A549 (cell line): ENCODE results near the gene C1QTNF12. TPM values are rescaled to one million over a fixed set of nuclear protein-coding genes. Genes with fewer than 3 reads are reported as not detected.

Experiments
- ATAC-seq, 2 experiments: fragments of 200-7000 bp in 1 of 2; fragments of >200 bp in 1 of 2; cut with Nextera tagmentation in 1 of 2; cut with Tn5 transposase in 1 of 2; 3 replicates each; pipeline versions ENCODE4 v1.8.0 to v1.9.1; 2018 to 2020; ENCODE audit warnings: mild to moderate bottlenecking in 1 of 2, moderate library complexity in 1 of 2
- CTCF ChIA-PET: fragments of 300-600 bp; sonication (Branson Sonifier 250); formaldehyde crosslinking; extraction: SDS; loops from one replicate; lab custom pipeline; 2021; ENCODE audit warnings: antibody characterized with exemption, inconsistent platforms; lab: Yijun Ruan, JAX
- POLR2A ChIA-PET: fragments of 350-600 bp; formaldehyde crosslinking; extraction: SDS; loops from one replicate; lab custom pipeline; 2021; ENCODE audit warnings: antibody characterized with exemption, inconsistent platforms; lab: Yijun Ruan, JAX
- DNase-seq, 2 experiments: peaks; one replicate each; pipeline versions ENCODE4 v3.0.0 to v3.0.0-alpha.2; 2011 to 2016; ENCODE audit warnings: low read depth in 1 of 2, low spot score in 1 of 2
- FAIRE-seq: peaks from 2 replicates; lab custom pipeline; 2011; peaks lifted over from hg19 to GRCh38; lab: Jason Lieb, UNC
- H3K27ac ChIP-seq, 2 experiments: fragments of >200 bp; sonication (Bioruptor Twin); formaldehyde crosslinking; 3 replicates each; pipeline ENCODE4 v1.5.1; 2016 to 2017
- H3K4me1 ChIP-seq: fragments of >200 bp; sonication (Bioruptor Twin); formaldehyde crosslinking; 3 replicates; pipeline ENCODE4 v1.6.1; 2016
- H3K4me2 ChIP-seq: fragments of >200 bp; sonication (Bioruptor Twin); formaldehyde crosslinking; 3 replicates; pipeline ENCODE4 v1.6.1; 2016
- H3K4me3 ChIP-seq: fragments of >200 bp; sonication (Bioruptor Twin); formaldehyde crosslinking; 3 replicates; pipeline ENCODE4 v1.5.1; 2016
- H3K9me3 ChIP-seq: fragments of >200 bp; sonication (Bioruptor Twin); formaldehyde crosslinking; 3 replicates; pipeline ENCODE4 v1.6.1; 2016
- CHD2 ChIP-seq: fragments of 150-350 bp; IDR thresholded peaks from 2 replicates; pipeline ENCODE4 v1.6.1; 2014; ENCODE audit warnings: low read length; ENCODE audit not compliant: partially characterized antibody
- FOSB ChIP-seq: fragments of 250-450 bp; sonication (Bioruptor Pico); IDR thresholded peaks from 2 replicates; pipeline ENCODE4 v1.5.0; 2020; ENCODE audit warnings: mild to moderate bottlenecking, moderate library complexity
- GATA3 ChIP-seq: IDR thresholded peaks from 2 replicates; pipeline ENCODE4 v1.6.1; 2012; ENCODE audit warnings: borderline replicate concordance
- HOXB13 ChIP-seq: fragments of 250-450 bp; sonication (Bioruptor Pico); IDR thresholded peaks from 2 replicates; pipeline ENCODE4 v1.5.0; 2020; ENCODE audit warnings: low read depth, mild to moderate bottlenecking, moderate library complexity
- MAFK ChIP-seq: fragments of 450-650 bp; IDR thresholded peaks from 2 replicates; pipeline ENCODE4 v1.6.1; 2014; ENCODE audit not compliant: partially characterized antibody
- MAZ ChIP-seq: fragments of 150-350 bp; IDR thresholded peaks from 2 replicates; pipeline ENCODE4 v1.6.1; 2014; ENCODE audit warnings: antibody characterized with exemption, low read depth, low read length, borderline replicate concordance
- RAD21 ChIP-seq, 2 experiments: fragments of >200 bp in 1 of 2; sonication (Bioruptor Twin) in 1 of 2; formaldehyde crosslinking in 1 of 2; IDR thresholded peaks in 1 of 2; conservative IDR thresholded peaks in 1 of 2; 2 replicates in 1 of 2; 3 replicates in 1 of 2; pipeline ENCODE4 v1.6.1; 2012 to 2018; ENCODE audit warnings: inconsistent platforms in 1 of 2
- RARB ChIP-seq: fragments of 250-450 bp; sonication (Bioruptor Pico); IDR thresholded peaks from 2 replicates; pipeline ENCODE4 v1.8.0; 2021; ENCODE audit warnings: mild to moderate bottlenecking, moderate library complexity
- RNF2 ChIP-seq: fragments of 200-600 bp; sonication (generic); IDR thresholded peaks from 2 replicates; pipeline ENCODE4 v1.6.1; 2016; ENCODE audit warnings: low read depth, mild to moderate bottlenecking, antibody characterized with exemption, moderate library complexity, borderline replicate concordance
- TP53 ChIP-seq: fragments of 250-450 bp; sonication (Bioruptor Pico); IDR thresholded peaks from 2 replicates; pipeline ENCODE4 v1.5.0; 2021; ENCODE audit warnings: mild to moderate bottlenecking, moderate library complexity
- WGBS: methylation state at CpG from one replicate; pipeline ENCODE4 v1.1.6; 2017; ENCODE audit errors: missing lambda C conversion rate; 5-methylcytosine and 5-hydroxymethylcytosine counted together
- polyA plus RNA-seq, 4 experiments: library from polyadenylated mRNA; depleted of rRNA in 3 of 4; stranded (reverse); fragments of >200 nt; fragmentation: RNase III in 1 of 4; extraction: RNeasy Plus Mini Kit Qiagen cat#74134 plus additional on column Dnase treatment in 1 of 4; gene quantifications; 2 replicates in 3 of 4; 3 replicates in 1 of 4; pipeline ENCODE4 v1.2.3, GENCODE V29; 2011 to 2017
- small RNA-seq, 6 experiments: library from RNA; depleted of rRNA; stranded (forward); fragments of <200 nt; gene quantifications; one replicate each; pipeline ENCODE3, GENCODE V24; 2012
- TF ChIP-seq, protein P1 (sequence below): fragments of >200 bp; sonication (Bioruptor Twin); formaldehyde crosslinking; IDR thresholded peaks from 2 replicates; pipeline ENCODE4 v1.6.1; 2016
- TF ChIP-seq, protein P2 (sequence below): fragments of 450-650 bp; IDR thresholded peaks from 2 replicates; pipeline ENCODE4 v1.6.1; 2014; ENCODE audit warnings: antibody characterized with exemption
- TF ChIP-seq, protein P3 (sequence below): fragments of >200 bp; sonication (Bioruptor Twin); formaldehyde crosslinking; IDR thresholded peaks from 3 replicates; pipeline ENCODE4 v1.6.1; 2016
- TF ChIP-seq, protein P4 (sequence below): fragments of 200-600 bp; sonication (generic); IDR thresholded peaks from 2 replicates; pipeline ENCODE4 v1.6.1; 2016; ENCODE audit warnings: antibody characterized with exemption, mild to moderate bottlenecking, moderate library complexity
- TF ChIP-seq, protein P5 (sequence below): fragments of >200 bp; sonication (Bioruptor Twin); formaldehyde crosslinking; IDR thresholded peaks from 3 replicates; pipeline ENCODE4 v1.5.1; 2016
- TF ChIP-seq, protein P6 (sequence below): IDR thresholded peaks from 2 replicates; pipeline ENCODE4 v1.6.1; 2012; ENCODE audit warnings: low read depth, borderline replicate concordance

Gene C1QTNF12
- polyA plus RNA-seq, 2 of the 4 experiments (the other 2 are of a cell fraction), result 0.47 to 0.83 TPM

DNA sequence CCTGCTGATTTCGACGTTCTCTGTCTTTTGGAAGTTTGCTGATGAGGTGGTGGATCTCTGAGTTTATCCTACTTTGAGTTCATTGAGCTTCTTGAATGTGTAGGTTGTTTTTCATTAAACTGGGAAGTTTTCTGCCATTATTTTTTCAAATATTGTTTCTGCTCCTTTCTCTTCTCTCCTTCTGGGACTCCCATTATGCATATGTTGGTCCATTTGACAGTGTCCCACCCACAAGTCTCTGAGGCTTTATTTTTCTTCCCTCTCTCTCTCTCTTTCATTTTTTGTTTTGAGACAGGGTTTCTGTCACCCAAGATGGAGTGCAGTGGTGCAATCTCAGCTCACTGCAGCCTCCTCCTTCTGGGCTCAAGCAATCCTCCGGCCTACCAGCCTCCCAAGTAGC, 51.8 kb downstream of the C1QTNF12 start:
- WGBS, result 58% methylated on average over 3 of the region's 3 CpGs
- CTCF ChIA-PET, result interaction anchor here (1.4 kb wide), 1 partner anchor 77 kb away, joined by 3 read pairs; no protein-coding TSS in a partner anchor
- peak in 1 of 2 experiments; percentile 33 for DNase-seq

More for the DNA sequence above, 51.8 kb downstream of the C1QTNF12 start:
- no peaks in the 10 kb centered on the region for H3K4me1 ChIP-seq
- no peak overlapping the region for H3K27ac ChIP-seq
- ATAC-seq (no peak), FAIRE-seq (no peak)
- POLR2A ChIA-PET, result no interaction called here
- H3K4me2 ChIP-seq, result no peak overlapping the region
- peaks cover 7% of the 10 kb centered on the region; the same call in 1 of the 3 replicates for H3K9me3 ChIP-seq
- no peak for TF ChIP-seq MAFK
- TF ChIP-seq, protein P1, sequence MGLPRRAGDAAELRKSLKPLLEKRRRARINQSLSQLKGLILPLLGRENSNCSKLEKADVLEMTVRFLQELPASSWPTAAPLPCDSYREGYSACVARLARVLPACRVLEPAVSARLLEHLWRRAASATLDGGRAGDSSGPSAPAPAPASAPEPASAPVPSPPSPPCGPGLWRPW, result no peak
- TF ChIP-seq GATA3, result no peak
- TF ChIP-seq MAZ, result no peak
- TF ChIP-seq, protein P2, sequence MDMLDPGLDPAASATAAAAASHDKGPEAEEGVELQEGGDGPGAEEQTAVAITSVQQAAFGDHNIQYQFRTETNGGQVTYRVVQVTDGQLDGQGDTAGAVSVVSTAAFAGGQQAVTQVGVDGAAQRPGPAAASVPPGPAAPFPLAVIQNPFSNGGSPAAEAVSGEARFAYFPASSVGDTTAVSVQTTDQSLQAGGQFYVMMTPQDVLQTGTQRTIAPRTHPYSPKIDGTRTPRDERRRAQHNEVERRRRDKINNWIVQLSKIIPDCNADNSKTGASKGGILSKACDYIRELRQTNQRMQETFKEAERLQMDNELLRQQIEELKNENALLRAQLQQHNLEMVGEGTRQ, result no peak
- no peak for TF ChIP-seq RARB
- TF ChIP-seq, protein P3, sequence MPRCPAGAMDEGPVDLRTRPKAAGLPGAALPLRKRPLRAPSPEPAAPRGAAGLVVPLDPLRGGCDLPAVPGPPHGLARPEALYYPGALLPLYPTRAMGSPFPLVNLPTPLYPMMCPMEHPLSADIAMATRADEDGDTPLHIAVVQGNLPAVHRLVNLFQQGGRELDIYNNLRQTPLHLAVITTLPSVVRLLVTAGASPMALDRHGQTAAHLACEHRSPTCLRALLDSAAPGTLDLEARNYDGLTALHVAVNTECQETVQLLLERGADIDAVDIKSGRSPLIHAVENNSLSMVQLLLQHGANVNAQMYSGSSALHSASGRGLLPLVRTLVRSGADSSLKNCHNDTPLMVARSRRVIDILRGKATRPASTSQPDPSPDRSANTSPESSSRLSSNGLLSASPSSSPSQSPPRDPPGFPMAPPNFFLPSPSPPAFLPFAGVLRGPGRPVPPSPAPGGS, result no peak
- no peak for TF ChIP-seq RAD21 (conservative IDR thresholded peaks at IDR 0.05 in 1 of 2, IDR thresholded peaks at IDR 0.05 in 1 of 2)
- no peak for TF ChIP-seq TP53
- TF ChIP-seq, protein P4, sequence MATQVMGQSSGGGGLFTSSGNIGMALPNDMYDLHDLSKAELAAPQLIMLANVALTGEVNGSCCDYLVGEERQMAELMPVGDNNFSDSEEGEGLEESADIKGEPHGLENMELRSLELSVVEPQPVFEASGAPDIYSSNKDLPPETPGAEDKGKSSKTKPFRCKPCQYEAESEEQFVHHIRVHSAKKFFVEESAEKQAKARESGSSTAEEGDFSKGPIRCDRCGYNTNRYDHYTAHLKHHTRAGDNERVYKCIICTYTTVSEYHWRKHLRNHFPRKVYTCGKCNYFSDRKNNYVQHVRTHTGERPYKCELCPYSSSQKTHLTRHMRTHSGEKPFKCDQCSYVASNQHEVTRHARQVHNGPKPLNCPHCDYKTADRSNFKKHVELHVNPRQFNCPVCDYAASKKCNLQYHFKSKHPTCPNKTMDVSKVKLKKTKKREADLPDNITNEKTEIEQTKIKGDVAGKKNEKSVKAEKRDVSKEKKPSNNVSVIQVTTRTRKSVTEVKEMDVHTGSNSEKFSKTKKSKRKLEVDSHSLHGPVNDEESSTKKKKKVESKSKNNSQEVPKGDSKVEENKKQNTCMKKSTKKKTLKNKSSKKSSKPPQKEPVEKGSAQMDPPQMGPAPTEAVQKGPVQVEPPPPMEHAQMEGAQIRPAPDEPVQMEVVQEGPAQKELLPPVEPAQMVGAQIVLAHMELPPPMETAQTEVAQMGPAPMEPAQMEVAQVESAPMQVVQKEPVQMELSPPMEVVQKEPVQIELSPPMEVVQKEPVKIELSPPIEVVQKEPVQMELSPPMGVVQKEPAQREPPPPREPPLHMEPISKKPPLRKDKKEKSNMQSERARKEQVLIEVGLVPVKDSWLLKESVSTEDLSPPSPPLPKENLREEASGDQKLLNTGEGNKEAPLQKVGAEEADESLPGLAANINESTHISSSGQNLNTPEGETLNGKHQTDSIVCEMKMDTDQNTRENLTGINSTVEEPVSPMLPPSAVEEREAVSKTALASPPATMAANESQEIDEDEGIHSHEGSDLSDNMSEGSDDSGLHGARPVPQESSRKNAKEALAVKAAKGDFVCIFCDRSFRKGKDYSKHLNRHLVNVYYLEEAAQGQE, result no peak
- TF ChIP-seq, protein P5, sequence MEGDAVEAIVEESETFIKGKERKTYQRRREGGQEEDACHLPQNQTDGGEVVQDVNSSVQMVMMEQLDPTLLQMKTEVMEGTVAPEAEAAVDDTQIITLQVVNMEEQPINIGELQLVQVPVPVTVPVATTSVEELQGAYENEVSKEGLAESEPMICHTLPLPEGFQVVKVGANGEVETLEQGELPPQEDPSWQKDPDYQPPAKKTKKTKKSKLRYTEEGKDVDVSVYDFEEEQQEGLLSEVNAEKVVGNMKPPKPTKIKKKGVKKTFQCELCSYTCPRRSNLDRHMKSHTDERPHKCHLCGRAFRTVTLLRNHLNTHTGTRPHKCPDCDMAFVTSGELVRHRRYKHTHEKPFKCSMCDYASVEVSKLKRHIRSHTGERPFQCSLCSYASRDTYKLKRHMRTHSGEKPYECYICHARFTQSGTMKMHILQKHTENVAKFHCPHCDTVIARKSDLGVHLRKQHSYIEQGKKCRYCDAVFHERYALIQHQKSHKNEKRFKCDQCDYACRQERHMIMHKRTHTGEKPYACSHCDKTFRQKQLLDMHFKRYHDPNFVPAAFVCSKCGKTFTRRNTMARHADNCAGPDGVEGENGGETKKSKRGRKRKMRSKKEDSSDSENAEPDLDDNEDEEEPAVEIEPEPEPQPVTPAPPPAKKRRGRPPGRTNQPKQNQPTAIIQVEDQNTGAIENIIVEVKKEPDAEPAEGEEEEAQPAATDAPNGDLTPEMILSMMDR, result no peak
- TF ChIP-seq HOXB13, result no peak
- no peak for TF ChIP-seq FOSB (CRISPR knock-in tag)
- no peak for TF ChIP-seq CHD2
- TF ChIP-seq, protein P6, sequence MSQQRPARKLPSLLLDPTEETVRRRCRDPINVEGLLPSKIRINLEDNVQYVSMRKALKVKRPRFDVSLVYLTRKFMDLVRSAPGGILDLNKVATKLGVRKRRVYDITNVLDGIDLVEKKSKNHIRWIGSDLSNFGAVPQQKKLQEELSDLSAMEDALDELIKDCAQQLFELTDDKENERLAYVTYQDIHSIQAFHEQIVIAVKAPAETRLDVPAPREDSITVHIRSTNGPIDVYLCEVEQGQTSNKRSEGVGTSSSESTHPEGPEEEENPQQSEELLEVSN, result no peak
- no peak for TF ChIP-seq RNF2
- no peak overlapping the region for H3K4me3 ChIP-seq

Small RNA genes within 50 kb of the gene (small RNA-seq; reads per million reads assigned to genes)
- gene MIR6726, result 0 to 0.26 (median 0) reads per million in 6 experiments

Other genes starting within 250 kb of the C1QTNF12 start
- 4.2 and 5.9 TPM in 2 replicates for gene HES4, start 246.6 kb downstream of the C1QTNF12 start, polyA plus RNA-seq (2011; rRNA removed)
- gene HES4, start 246.6 kb downstream of the C1QTNF12 start, polyA plus RNA-seq (2017; fragmentation: RNase III; extraction: RNeasy Plus Mini Kit Qiagen cat#74134 plus additional on column Dnase treatment), result 8.4 to 9.6 TPM (median 8.8 TPM) in 3 replicates
- 4.3 and 4.6 TPM in 2 replicates for gene ISG15, start 233.2 kb downstream of the C1QTNF12 start, polyA plus RNA-seq (2011; rRNA removed)
- 11.2 to 17.6 TPM (median 11.2 TPM) in 3 replicates for gene ISG15, start 233.2 kb downstream of the C1QTNF12 start, polyA plus RNA-seq (2017; fragmentation: RNase III; extraction: RNeasy Plus Mini Kit Qiagen cat#74134 plus additional on column Dnase treatment)
- 23.9 and 34.9 TPM in 2 replicates for gene AGRN, start 226.6 kb downstream of the C1QTNF12 start, polyA plus RNA-seq (2011; rRNA removed)
- gene AGRN, start 226.6 kb downstream of the C1QTNF12 start, polyA plus RNA-seq (2017; fragmentation: RNase III; extraction: RNeasy Plus Mini Kit Qiagen cat#74134 plus additional on column Dnase treatment), result 88.0 to 95.3 TPM (median 90.9 TPM) in 3 replicates
- not detected in 2 replicates for gene RNF223, start 172.4 kb downstream of the C1QTNF12 start, polyA plus RNA-seq (2011; rRNA removed)
- 0.08 TPM in 1 of 3 replicates, not detected in the others for gene RNF223, start 172.4 kb downstream of the C1QTNF12 start, polyA plus RNA-seq (2017; fragmentation: RNase III; extraction: RNeasy Plus Mini Kit Qiagen cat#74134 plus additional on column Dnase treatment)
- 3.2 and 4.0 TPM in 2 replicates for gene C1orf159, start 130.6 kb downstream of the C1QTNF12 start, polyA plus RNA-seq (2011; rRNA removed)
- gene C1orf159, start 130.6 kb downstream of the C1QTNF12 start, polyA plus RNA-seq (2017; fragmentation: RNase III; extraction: RNeasy Plus Mini Kit Qiagen cat#74134 plus additional on column Dnase treatment), result 8.8 to 10.4 TPM (median 10.2 TPM) in 3 replicates
- gene TTLL10, start 72.8 kb downstream of the C1QTNF12 start, polyA plus RNA-seq (2011; rRNA removed), result not detected in 2 replicates
- gene TTLL10, start 72.8 kb downstream of the C1QTNF12 start, polyA plus RNA-seq (2017; fragmentation: RNase III; extraction: RNeasy Plus Mini Kit Qiagen cat#74134 plus additional on column Dnase treatment), result not detected in 3 replicates
- not detected in 2 replicates for gene TNFRSF18, start 40.1 kb downstream of the C1QTNF12 start, polyA plus RNA-seq (2011; rRNA removed)
- not detected in 3 replicates for gene TNFRSF18, start 40.1 kb downstream of the C1QTNF12 start, polyA plus RNA-seq (2017; fragmentation: RNase III; extraction: RNeasy Plus Mini Kit Qiagen cat#74134 plus additional on column Dnase treatment)
- not detected in 2 replicates for gene TNFRSF4, start 32.6 kb downstream of the C1QTNF12 start, polyA plus RNA-seq (2011; rRNA removed)
- gene TNFRSF4, start 32.6 kb downstream of the C1QTNF12 start, polyA plus RNA-seq (2017; fragmentation: RNase III; extraction: RNeasy Plus Mini Kit Qiagen cat#74134 plus additional on column Dnase treatment), result not detected in 3 replicates
- gene SDF4, start 14.7 kb downstream of the C1QTNF12 start, polyA plus RNA-seq (2011; rRNA removed), result 38.7 and 58.3 TPM in 2 replicates
- 94.8 to 103 TPM (median 97.4 TPM) in 3 replicates for gene SDF4, start 14.7 kb downstream of the C1QTNF12 start, polyA plus RNA-seq (2017; fragmentation: RNase III; extraction: RNeasy Plus Mini Kit Qiagen cat#74134 plus additional on column Dnase treatment)
- gene B3GALT6, start 14.5 kb downstream of the C1QTNF12 start, polyA plus RNA-seq (2011; rRNA removed), result 9.2 and 12.5 TPM in 2 replicates
- 11.5 to 12.9 TPM (median 12.1 TPM) in 3 replicates for gene B3GALT6, start 14.5 kb downstream of the C1QTNF12 start, polyA plus RNA-seq (2017; fragmentation: RNase III; extraction: RNeasy Plus Mini Kit Qiagen cat#74134 plus additional on column Dnase treatment)
- 18.0 and 21.2 TPM in 2 replicates for gene UBE2J2, start 27.1 kb upstream of the C1QTNF12 start, polyA plus RNA-seq (2011; rRNA removed)
- 35.2 to 38.0 TPM (median 36.2 TPM) in 3 replicates for gene UBE2J2, start 27.1 kb upstream of the C1QTNF12 start, polyA plus RNA-seq (2017; fragmentation: RNase III; extraction: RNeasy Plus Mini Kit Qiagen cat#74134 plus additional on column Dnase treatment)
- gene SCNN1D, start 33.7 kb upstream of the C1QTNF12 start, polyA plus RNA-seq (2011; rRNA removed), result 0.52 and 0.80 TPM in 2 replicates
- gene SCNN1D, start 33.7 kb upstream of the C1QTNF12 start, polyA plus RNA-seq (2017; fragmentation: RNase III; extraction: RNeasy Plus Mini Kit Qiagen cat#74134 plus additional on column Dnase treatment), result 1.7 to 3.5 TPM (median 1.8 TPM) in 3 replicates
- 6.6 and 7.5 TPM in 2 replicates for gene ACAP3, start 61.2 kb upstream of the C1QTNF12 start, polyA plus RNA-seq (2011; rRNA removed)
- gene ACAP3, start 61.2 kb upstream of the C1QTNF12 start, polyA plus RNA-seq (2017; fragmentation: RNase III; extraction: RNeasy Plus Mini Kit Qiagen cat#74134 plus additional on column Dnase treatment), result 19.7 to 24.2 TPM (median 24.2 TPM) in 3 replicates
- 6.2 and 7.4 TPM in 2 replicates for gene PUSL1, start 61.9 kb upstream of the C1QTNF12 start, polyA plus RNA-seq (2011; rRNA removed)
- gene PUSL1, start 61.9 kb upstream of the C1QTNF12 start, polyA plus RNA-seq (2017; fragmentation: RNase III; extraction: RNeasy Plus Mini Kit Qiagen cat#74134 plus additional on column Dnase treatment), result 14.1 to 15.0 TPM (median 14.6 TPM) in 3 replicates
- 41.9 and 44.3 TPM in 2 replicates for gene INTS11, start 77.9 kb upstream of the C1QTNF12 start, polyA plus RNA-seq (2011; rRNA removed)
- gene INTS11, start 77.9 kb upstream of the C1QTNF12 start, polyA plus RNA-seq (2017; fragmentation: RNase III; extraction: RNeasy Plus Mini Kit Qiagen cat#74134 plus additional on column Dnase treatment), result 62.9 to 71.2 TPM (median 62.9 TPM) in 3 replicates
- 3.9 and 4.3 TPM in 2 replicates for gene CPTP, start 78.1 kb upstream of the C1QTNF12 start, polyA plus RNA-seq (2011; rRNA removed)
- 10.2 to 11.9 TPM (median 10.7 TPM) in 3 replicates for gene CPTP, start 78.1 kb upstream of the C1QTNF12 start, polyA plus RNA-seq (2017; fragmentation: RNase III; extraction: RNeasy Plus Mini Kit Qiagen cat#74134 plus additional on column Dnase treatment)
- 0.05 and 0.07 TPM in 2 replicates for gene TAS1R3, start 84.6 kb upstream of the C1QTNF12 start, polyA plus RNA-seq (2011; rRNA removed)
- gene TAS1R3, start 84.6 kb upstream of the C1QTNF12 start, polyA plus RNA-seq (2017; fragmentation: RNase III; extraction: RNeasy Plus Mini Kit Qiagen cat#74134 plus additional on column Dnase treatment), result 0.14 to 0.24 TPM (median 0.15 TPM) in 3 replicates
- gene DVL1, start 102.7 kb upstream of the C1QTNF12 start, polyA plus RNA-seq (2011; rRNA removed), result 11.3 and 12.1 TPM in 2 replicates
- 42.7 to 48.3 TPM (median 43.9 TPM) in 3 replicates for gene DVL1, start 102.7 kb upstream of the C1QTNF12 start, polyA plus RNA-seq (2017; fragmentation: RNase III; extraction: RNeasy Plus Mini Kit Qiagen cat#74134 plus additional on column Dnase treatment)
- gene MXRA8, start 111.8 kb upstream of the C1QTNF12 start, polyA plus RNA-seq (2011; rRNA removed), result 0.07 and 0.12 TPM in 2 replicates
- gene MXRA8, start 111.8 kb upstream of the C1QTNF12 start, polyA plus RNA-seq (2017; fragmentation: RNase III; extraction: RNeasy Plus Mini Kit Qiagen cat#74134 plus additional on column Dnase treatment), result 0.09 to 0.22 TPM (median 0.13 TPM) in 3 replicates
- gene AURKAIP1, start 128.5 kb upstream of the C1QTNF12 start, polyA plus RNA-seq (2011; rRNA removed), result 49.8 and 62.0 TPM in 2 replicates
- 97.2 to 102 TPM (median 97.9 TPM) in 3 replicates for gene AURKAIP1, start 128.5 kb upstream of the C1QTNF12 start, polyA plus RNA-seq (2017; fragmentation: RNase III; extraction: RNeasy Plus Mini Kit Qiagen cat#74134 plus additional on column Dnase treatment)
- gene CCNL2, start 152.6 kb upstream of the C1QTNF12 start, polyA plus RNA-seq (2011; rRNA removed), result 111 TPM in 2 replicates
- 80.3 to 93.3 TPM (median 85.5 TPM) in 3 replicates for gene CCNL2, start 152.6 kb upstream of the C1QTNF12 start, polyA plus RNA-seq (2017; fragmentation: RNase III; extraction: RNeasy Plus Mini Kit Qiagen cat#74134 plus additional on column Dnase treatment)
- gene MRPL20, start 160.6 kb upstream of the C1QTNF12 start, polyA plus RNA-seq (2011; rRNA removed), result 146 and 163 TPM in 2 replicates
- gene MRPL20, start 160.6 kb upstream of the C1QTNF12 start, polyA plus RNA-seq (2017; fragmentation: RNase III; extraction: RNeasy Plus Mini Kit Qiagen cat#74134 plus additional on column Dnase treatment), result 151 to 164 TPM (median 158 TPM) in 3 replicates
- gene ANKRD65, start 174.6 kb upstream of the C1QTNF12 start, polyA plus RNA-seq (2011; rRNA removed), result not detected in 2 replicates
- 0.05 TPM in 1 of 3 replicates, not detected in the others for gene ANKRD65, start 174.6 kb upstream of the C1QTNF12 start, polyA plus RNA-seq (2017; fragmentation: RNase III; extraction: RNeasy Plus Mini Kit Qiagen cat#74134 plus additional on column Dnase treatment)
- gene VWA1, start 189.0 kb upstream of the C1QTNF12 start, polyA plus RNA-seq (2011; rRNA removed), result 3.7 and 4.0 TPM in 2 replicates
- 4.2 to 5.3 TPM (median 4.8 TPM) in 3 replicates for gene VWA1, start 189.0 kb upstream of the C1QTNF12 start, polyA plus RNA-seq (2017; fragmentation: RNase III; extraction: RNeasy Plus Mini Kit Qiagen cat#74134 plus additional on column Dnase treatment)
- gene ATAD3C, start 203.0 kb upstream of the C1QTNF12 start, polyA plus RNA-seq (2011; rRNA removed), result not detected in 2 replicates
- gene ATAD3C, start 203.0 kb upstream of the C1QTNF12 start, polyA plus RNA-seq (2017; fragmentation: RNase III; extraction: RNeasy Plus Mini Kit Qiagen cat#74134 plus additional on column Dnase treatment), result not detected in 3 replicates
- 0.13 and 0.21 TPM in 2 replicates for gene ATAD3B, start 225.0 kb upstream of the C1QTNF12 start, polyA plus RNA-seq (2011; rRNA removed)
- 0.99 to 1.1 TPM (median 0.99 TPM) in 3 replicates for gene ATAD3B, start 225.0 kb upstream of the C1QTNF12 start, polyA plus RNA-seq (2017; fragmentation: RNase III; extraction: RNeasy Plus Mini Kit Qiagen cat#74134 plus additional on column Dnase treatment)